GM18499 (cell line): ENCODE data around the gene PHOSPHO2.

Experiments
- ATAC-seq: cut with Tn5 transposase; IDR thresholded peaks from one replicate; pipeline ENCODE4 v1.9.1; 2021; ENCODE audit warnings: moderate number of reproducible peaks; ENCODE audit not compliant: insufficient read depth, unreplicated experiment

Gene PHOSPHO2

DNA sequence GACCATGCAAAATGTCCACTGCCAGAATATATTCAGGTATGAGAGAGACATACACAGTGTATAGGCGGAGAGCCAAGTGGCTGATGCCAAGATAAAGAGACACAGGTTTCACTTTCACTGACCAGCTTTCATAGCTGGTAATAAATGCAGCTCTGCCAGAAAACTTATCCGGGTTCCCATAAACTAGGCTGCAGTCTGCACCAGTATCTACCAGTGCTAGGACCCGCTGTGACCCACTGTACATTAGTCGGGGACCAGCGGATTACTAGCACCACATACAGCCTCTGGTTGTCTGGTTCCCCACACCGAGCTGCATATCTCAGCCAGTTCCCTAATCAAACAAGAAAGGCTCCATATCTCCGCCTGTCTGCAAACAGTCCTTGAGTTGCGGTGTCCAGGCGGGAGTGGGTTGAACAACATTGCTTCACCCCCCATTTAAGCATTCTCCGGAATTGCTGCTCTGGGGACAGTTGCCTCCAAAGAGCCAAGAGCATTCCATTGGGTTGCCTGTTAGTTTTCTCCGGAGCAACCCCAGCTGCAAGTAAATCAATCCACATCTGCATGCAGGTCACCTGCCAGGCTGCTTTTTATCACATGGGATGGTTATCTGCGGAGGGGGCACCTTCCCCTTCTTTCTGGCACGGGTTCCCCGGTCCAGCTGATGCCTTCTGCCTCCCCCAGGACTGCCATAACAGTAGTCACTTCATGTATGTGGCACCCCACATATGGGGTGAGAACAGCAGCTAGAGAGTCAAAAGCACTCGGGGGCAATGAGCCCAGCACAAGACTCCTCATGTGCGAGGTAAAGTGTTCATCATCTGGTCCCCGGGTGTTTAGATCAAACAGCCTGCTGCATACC is 21.3 kb downstream of the PHOSPHO2 start:
- ATAC-seq = no peak

DNA sequence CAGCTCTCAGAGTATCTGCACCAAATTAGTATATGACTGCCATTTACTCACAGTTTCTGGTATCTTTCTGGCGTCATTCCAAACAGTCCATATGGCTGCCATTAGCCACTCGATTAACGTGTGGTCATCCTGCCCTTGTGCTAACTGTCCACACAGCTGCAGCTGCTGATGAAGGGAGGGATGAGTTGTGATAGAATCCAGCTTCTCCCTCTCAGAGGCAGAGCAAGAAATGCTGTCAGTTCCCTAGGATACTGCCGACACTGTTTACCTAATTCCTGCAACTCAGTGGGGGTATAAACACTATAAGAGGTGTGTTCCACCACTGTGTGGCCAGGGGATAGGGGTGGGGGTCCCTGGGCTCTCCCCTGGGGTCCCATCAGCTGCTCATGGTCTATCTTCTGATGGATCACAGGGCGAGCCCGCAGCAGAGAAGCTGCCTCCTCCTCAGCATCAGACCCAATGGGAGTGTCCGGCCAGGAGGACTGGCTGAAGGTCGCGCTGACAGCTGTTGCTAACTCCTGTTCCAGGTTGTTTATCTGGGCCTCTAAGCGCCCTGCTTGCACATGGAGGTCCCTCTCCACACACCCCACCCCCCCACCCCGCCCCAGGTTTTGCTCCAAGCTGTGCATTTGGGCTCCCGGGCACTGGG is 22.1 kb downstream of the PHOSPHO2 start:
- no peak for ATAC-seq

DNA sequence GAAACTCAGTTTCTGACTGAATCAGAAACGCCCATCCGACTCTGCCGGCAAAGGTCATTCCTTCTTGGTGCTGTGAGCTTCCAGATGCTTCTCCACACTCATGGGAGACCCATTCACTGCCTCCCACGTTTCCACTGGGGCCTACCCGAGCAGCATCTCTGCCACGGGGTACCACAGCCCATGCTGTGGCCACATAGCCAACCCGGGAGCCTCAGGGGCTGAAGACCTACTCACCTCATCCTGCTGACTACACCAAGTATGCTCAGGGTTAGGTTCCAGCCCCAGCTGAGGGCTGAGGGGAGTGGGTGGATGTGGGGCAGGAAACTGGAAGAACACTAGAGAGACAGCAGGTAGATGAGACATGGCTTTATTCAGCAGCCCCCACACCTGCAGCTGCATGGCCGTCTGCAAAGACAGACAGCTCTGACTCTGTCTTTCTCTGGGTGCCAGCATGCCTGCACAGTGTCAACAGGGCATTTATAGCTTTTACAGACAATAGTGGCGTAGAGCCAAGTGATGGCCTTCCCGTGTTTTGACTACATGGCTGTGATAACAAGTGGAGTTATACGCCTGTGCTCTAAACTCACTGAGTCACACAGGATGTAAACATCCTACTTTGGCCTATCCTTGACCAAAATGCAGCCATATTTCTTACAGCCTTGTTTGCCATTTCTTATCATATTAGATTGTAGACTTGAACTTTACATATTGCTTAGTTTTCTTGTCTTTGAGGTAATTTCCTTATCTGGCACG is 22.8 kb downstream of the PHOSPHO2 start:
- no peak for ATAC-seq

DNA sequence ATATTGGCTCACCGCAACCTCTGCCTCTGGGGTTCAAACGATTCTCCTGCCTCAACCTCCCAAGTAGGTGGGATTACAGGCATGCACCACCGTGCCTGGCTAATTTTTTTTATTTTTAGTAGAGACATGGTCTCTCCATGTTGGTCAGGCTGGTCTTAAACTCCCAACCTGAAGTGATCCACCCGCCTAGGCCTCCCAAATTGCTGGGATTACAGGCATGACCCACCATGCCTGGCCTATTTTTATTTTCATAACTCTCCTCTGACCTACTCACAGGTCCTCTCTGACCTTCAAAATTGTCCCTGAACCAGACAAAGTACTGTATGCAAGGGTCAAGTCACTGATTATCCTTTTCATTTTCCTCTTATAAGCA is 23.4 kb downstream of the PHOSPHO2 start:
- ATAC-seq = no peak

DNA sequence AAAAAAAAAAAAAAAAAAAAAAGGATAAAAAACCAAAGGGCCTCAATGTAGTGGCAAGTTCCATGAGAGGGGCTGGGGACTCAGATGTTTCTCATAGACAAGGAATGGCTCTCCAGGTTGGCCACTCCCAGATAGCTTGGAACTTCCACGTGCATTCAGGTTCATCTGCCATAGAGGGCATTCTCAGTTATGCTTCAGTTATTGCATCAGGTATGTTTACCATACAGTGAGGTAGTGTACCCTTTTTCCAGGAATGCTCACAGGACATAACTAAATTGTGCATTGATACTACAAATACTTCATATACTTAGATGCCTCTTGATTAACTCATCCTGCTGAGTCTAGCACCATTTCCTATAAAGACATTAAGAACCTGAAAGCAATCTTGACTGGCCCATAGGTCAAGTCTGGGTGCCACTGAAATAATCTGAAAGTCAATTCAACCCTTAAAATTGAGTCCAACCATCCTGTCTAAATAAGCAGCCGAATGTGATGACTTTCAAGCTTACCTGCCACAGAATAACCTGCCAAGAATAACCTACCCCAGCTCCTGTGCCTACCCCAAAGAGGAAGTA is 24.7 kb downstream of the PHOSPHO2 start:
- no peak for ATAC-seq

DNA sequence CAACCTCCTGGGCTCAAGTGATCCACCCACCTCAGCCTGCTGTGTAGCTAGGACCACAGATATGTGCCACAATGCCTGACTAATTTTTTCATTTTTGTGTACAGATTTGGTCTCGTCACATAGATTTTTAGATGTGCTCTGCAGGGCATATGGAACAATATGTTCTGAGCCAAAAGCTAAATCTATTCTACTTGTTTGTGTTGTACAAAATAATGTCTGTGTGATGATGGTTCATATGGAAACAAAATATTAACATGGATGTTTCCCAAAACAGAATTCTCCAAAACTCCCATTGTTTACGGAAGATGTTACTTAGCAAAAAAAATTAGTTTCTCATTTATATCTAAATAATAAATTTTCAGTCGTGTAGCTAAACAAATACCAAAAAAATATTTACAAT is 26.7 kb downstream of the PHOSPHO2 start:
- no peak for ATAC-seq

DNA sequence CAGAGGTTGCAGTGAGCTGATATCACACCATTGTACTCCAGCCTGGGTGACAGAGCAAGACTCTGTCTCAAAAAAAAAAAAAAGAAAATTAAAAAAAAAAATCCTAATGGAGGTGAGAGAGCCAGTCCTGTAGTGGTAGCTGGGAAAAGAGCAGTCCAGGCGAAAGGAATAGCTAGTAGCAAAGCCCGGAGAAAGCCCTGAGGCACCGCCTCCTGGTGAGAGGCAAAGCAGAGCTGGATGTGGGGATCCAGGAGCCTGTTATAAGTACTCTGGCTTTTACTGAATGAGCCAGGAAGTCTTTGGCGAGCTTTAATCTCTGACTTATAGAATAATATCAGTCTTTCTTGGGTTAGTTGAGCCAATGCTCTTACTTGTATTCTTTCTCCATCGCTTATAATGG is 32.8 kb downstream of the PHOSPHO2 start:
- ATAC-seq = no peak

DNA sequence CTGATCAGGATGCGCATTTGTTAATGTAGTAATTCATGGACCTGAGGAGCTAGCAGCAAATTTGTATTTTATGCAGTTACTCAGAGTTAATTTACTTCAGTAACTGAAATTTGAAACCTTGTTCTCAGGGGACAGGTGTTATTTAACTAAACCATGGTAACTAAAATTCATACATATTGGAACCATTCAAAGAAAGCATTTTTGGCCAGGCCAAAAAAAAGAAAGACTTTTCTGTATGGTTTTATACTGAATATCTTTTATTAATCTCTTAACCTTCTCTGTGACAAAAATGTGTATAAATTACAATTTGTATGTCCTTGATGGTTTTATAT is 35.0 kb downstream of the PHOSPHO2 start:
- no peak for ATAC-seq

DNA sequence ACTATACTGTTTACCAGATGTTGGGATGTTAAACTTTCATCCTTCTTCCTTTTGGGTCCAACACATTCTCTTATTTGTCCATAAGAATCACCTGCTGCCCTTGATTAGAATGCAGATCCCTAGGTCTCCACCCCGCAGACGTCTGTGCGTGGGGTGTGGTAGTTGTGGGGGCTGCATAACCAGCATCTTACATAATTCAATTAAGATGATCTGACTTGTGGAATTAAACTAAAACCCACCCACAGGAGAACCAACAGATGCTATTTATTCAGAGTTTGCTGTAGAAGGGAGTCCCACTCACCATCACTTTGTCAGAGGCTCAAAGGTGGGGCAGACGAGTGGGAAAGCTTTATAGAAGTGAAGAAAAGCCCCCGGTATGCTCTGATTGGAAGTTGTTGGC is 37.8 kb downstream of the PHOSPHO2 start:
- ATAC-seq = no peak

DNA sequence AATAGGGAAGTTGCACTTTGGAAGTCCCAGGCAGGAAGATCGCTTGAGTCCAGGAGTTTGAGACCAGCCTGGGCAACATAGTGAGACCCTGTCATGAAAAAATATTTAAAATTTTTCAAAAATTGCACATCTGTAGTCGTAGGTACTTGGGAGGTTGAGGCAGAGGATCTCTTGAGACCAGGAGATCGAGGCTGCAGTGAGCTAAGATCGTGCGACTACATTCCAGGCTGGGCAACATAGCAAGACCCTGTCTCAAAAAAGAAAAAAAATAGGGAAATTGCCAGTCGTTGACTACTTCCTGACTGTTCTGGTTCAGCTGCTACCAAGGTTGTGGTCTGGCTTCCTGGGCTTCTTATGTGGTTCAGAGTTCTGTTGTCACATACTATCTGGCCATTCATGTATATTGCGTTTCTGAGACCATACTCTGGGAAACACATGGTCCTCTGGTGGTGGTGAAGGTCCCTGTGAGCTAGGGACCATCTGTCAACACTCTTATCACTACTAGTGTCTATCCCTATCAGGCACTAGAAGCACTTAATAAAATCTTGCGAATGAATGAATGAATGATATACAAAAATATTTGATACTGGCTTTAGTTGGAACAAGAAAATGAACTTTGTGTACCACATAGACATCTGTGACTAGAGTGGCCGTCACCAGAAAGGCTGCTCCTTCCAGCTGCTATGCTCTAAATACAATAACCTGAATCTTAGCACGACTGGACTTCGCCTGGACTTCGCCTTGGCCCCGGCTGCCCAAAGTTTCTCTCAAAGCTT is 38.5 kb downstream of the PHOSPHO2 start:
- no peak for ATAC-seq

DNA sequence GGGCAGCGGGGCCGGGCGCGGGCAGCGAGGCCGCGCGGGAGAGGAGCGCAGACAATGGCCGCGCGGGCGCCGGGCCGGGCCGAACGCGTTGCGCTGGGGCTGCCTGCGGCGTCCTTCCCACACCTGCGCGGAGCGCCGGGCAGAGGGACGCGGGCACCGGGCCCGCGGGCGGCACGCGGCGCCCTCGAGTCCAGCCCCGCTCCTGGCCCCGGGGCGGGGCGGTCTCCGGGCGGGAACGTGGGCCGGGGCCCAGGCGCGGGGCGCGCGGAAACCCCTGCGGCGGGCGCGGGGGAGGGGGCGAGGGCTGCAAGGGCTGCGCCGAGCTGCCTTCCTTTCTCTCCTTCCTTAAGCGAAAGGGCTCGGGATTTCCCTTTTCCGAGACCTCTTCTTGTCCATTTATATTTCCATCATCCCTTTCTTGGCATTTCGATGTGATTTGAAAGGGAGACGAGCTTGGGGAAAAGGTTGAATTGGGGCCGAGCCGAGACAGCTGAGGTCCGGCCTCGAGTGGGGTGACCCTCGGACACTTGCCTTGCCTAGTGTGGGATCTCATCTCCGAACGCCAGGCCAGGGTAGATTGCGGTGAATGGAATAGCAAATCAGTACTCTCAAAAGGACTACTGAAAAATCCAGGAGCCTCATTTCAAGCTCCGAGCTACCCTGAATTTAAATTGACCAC is 40.0 kb downstream of the PHOSPHO2 start:
- no peak for ATAC-seq

DNA sequence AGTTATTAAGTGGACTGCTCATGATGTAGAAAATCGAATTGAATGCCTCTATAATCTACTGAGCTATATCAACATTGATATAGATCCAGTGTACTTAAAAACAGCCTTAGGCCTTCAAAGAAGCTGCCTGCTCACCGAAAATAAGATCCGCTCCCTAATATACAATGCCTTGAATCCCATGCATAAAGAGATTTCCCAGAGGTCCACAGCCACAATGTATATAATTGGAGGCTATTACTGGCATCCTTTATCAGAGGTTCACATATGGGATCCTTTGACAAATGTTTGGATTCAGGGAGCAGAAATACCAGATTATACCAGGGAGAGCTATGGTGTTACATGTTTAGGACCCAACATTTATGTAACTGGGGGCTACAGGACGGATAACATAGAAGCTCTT is 41.4 kb downstream of the PHOSPHO2 start:
- ATAC-seq = no peak

DNA sequence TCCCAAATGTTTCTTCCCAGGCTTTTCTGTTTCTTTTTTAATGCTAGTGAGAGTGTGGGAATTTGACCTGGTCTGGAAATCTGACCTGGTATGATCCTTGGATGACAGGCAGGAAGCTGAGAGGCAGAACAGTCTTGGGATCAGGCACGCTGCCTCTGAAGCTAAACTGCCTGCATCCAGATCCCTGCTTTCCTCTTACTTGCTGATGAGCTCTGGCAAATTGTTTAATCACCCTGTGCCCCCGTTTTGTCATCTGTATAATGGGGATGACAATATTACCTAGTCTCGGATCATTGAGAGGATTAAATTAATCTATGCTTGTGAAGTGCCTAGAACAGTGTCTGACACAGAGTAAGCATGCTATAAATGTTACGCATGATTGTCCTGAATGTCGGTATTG is 42.6 kb downstream of the PHOSPHO2 start:
- ATAC-seq = no peak

DNA sequence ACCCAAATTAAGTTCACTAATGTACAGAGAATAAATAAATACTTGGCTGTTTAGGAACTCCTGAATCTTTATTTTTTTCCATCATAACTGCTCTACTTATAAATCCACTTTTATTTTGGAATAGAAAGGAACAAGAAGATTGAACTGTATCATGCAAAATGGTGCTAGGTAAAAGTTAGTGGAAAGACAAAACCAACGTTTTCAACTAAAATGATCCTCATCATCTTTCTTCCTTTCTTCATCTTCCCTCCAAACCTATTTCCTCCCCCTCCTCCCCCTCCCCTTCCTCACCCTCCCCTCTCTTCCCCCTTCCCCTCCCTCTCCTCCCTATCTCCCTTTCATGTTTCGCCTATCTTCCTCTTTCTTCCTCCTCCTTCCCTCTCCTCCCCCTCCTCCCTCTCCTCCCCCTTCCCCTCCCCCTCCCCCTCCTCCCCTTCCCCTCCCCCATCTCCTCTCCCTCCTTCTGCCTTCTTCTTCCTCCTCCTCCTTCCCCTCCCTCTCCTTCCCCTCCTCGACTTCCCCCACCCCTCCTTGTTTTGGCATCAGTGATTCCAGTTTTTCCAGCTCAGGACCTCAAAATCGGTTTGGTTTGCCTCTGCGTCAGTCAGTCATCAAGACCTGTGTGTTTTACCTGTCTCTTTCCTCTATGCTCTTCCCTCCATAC is 44.4 kb downstream of the PHOSPHO2 start:
- ATAC-seq = no peak

DNA sequence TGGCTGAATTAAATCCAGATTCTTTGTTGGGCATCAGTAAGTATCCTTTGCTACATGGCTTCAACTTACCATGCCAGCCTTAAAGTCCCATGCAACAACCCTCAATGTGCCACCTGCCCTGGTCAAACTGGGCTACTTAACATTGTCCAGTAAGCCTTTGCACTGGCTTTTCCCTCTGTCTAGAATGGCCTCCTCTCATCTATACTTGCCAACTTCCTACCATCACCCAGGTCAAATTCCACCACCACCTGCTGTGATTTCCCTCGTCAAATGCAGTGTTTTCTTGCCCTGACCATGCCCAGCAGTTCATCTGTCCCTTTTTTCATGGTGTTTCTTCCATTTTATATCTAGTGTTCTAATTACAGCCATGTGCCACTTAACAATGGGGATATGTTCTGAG is 45.1 kb downstream of the PHOSPHO2 start:
- no peak for ATAC-seq

DNA sequence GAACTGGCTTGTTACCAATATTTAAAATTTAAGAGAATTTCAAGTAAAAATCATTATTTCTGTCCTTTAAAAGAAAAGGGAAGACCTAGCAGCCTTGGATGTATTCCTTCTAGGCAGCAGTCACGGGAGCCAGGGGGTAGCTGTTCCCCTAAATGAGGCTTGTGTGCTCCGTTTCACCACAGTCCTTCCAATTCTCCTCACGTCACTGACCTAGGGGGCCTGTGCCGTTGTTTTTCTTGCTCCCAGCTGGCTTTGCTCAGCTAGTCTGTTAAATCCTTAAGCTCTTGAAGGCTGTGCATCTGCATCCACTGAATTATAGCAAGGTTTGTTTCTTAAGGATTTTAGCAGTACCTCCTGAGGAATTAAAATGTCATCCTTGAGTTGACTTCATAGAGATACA is 49.3 kb downstream of the PHOSPHO2 start:
- ATAC-seq = no peak

DNA sequence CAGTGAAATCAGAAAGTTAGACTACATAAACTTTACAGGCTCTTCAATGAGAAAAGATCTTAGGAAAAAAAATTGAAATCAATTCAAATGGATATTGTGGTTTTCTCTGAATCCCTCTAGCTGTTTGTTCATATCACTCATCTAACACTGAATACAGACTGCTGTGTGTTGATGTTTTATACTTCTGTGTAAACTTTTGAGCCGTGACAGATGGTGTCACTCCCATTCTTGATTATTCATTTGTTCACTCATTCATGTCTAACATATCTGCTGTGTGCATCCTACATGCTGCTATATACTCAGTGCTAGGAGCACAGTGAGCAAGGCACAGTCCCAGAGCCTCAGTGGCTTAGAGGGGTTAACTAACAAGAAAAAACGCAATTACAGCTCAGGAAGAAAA is 52.0 kb downstream of the PHOSPHO2 start:
- no peak for ATAC-seq

DNA sequence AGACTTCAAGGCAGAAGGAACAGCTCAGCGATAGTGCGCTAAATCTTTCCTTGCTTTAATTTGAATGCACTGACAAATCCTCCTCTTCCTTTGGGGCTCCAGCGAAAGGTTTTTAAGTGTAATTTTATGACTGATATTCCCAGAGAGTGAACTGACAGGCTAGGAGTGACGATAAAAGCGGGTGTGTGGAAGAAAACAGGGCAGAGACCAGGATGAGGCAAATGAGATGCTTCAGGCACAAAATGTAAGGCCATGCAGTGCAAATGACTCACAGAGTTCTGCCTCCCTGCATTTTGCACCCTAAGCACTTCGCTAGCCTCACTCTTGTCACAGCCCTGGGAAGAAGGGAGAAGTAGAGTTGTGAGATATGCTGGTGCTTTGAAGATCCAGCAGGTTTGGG is 54.0 kb downstream of the PHOSPHO2 start:
- ATAC-seq = no peak
